GF-D8 (cell line): ENCODE results near the gene NIN.
"Not testable (repeated sequence)": the region's sequence is repeated elsewhere in the genome, so short reads cannot be mapped to it uniquely, and the experiment has no call there.

Experiments
- DNase-seq: peaks from one replicate; lab custom pipeline; 2025; lab: John Stamatoyannopoulos, UW

Gene NIN

GRCh38 chr14:50717811-50718210, 113.2 kb downstream of the NIN start:
- DNase-seq: no peak

DNA sequence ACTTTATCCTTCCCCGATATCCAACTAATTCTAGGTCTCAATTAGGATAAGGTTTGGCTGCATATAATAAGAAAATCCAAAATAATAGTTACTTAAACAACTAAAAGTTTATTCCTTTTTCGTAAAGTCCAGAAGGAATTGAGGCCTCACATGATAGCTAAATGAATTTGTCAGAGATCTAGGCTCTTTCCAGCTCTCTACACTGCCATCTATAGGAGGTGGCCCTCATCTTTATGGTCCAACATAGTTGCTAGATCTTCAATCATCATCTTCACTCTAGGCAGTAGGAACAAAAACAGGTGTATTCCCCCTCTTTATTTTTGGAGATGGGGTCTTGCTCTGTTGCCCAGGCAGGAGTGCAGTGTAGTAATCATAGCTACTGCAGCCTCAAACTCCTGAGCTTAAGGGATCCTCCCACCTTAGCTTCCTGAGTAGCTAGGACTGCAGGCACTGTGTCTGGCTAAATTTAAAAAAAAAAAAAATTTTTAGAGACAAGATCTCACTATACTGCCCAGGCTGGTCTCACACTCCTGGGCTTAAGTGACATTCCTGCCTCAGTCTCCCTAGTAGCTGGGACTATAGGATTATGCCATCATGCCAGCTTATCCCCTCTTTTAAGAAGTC, 116.4 kb downstream of the NIN start:
- no peak for DNase-seq

DNA sequence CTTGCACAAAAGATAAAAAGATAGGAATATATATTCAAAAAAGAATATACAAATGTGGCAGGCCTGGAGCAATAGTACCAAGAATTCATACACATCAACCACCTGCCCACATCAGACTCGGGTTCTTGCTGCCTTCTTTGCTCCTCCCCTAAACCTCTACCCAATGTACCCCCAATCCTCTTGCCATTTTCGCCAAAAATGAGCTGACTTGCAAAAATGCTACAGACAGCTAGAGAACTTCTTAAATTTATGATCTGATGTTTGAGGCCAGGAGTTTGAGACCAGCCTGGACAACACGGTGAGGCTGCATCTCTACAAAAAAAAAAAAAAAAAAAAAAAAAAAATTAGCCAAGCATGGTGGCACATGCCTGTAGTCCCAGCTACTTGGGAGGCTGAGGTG, 119.9 kb downstream of the NIN start:
- no peak for DNase-seq

GRCh38 chr14:50705026-50705593, 125.9 kb downstream of the NIN start:
- no peak for DNase-seq

DNA sequence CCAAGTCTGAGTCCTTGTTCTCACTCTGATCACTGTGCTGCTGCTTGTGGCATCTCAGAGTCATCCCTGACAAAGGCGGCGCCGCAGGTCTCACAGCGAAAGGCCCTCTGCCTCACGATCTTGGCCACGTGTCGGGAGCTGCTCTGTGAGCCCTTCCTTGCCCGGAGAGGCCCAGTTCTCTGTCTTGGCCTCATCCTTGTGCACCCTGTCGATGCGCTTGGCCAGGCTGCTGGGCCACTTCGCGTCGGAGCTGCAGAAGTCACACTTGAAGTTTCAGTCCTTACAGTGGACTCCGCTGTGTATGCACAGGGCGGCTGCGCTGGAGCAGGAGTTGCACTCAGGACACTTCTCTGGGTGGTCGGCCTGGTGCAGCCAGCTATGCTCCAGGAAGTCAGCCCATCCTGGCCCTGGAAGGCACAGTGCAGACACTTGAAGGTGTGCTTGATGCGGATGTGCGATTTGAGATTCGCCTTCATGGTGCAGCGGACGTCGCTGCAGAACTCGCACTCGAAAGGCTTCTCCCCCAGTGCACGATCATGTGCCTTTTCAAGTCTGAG, 126.4 kb downstream of the NIN start:
- no peak for DNase-seq

DNA sequence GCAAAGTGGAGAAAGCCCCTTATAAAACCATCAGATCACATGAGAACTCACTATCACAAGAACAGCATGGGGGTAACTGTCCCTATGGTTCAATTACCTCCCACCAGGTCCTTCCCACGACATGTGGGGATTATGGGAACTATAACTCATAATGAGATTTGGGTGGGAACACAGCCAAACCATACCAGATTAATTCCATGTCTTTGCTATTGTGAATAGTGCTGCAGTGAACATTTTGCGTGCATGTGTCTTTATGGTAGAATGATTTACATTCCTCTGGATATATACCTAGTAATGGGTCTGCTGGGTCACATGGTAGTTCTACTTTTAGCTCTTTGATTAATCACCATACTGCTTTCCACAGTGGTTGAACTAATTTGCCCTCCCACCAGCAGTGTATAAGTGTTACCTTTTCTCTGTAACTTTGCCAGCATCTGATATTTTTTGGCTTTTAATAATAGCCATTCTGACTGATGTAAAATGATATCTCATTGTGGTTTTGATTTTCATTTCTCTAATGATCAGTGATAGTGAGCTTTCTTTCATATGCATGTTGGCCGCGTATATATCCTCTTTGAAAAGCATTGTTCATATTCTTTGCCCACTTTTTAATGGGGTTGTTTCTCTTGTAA, 133.2 kb downstream of the NIN start:
- no peak for DNase-seq

GRCh38 chr14:50694260-50694659, 136.7 kb downstream of the NIN start:
- DNase-seq: not testable (repeated sequence)

- no peak for DNase-seq
Observed at GRCh38 chr14:50688875-50689274, 142.1 kb downstream of the NIN start.

GRCh38 chr14:50679674-50680073, 151.3 kb downstream of the NIN start:
- DNase-seq: no peak

DNA sequence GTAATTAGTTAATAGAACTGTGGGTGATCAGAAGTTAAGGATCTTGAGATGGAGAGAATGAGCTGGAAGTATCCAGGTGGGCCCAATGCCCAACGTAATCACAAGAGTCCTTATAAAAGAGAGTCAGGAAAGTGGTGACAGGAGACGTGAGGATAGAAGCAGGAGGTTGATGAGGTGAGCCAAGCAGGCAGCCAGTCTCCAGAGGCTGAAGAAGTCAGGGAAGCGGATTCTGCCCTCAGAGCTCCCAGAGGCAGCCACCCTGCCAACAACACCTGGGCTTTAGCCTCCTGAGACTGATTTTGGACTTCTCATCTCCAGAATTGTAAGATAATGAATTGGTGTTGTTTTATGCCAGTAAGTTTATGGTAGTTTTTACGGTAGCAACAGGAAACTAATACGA, 152.8 kb downstream of the NIN start:
- no peak for DNase-seq

GRCh38 chr14:50677527-50678063, 153.4 kb downstream of the NIN start:
- DNase-seq: peak; percentile 15

GRCh38 chr14:50676814-50677516, 154.0 kb downstream of the NIN start:
- no peak for DNase-seq

GRCh38 chr14:50675597-50675996, 155.4 kb downstream of the NIN start:
- DNase-seq: no peak

DNA sequence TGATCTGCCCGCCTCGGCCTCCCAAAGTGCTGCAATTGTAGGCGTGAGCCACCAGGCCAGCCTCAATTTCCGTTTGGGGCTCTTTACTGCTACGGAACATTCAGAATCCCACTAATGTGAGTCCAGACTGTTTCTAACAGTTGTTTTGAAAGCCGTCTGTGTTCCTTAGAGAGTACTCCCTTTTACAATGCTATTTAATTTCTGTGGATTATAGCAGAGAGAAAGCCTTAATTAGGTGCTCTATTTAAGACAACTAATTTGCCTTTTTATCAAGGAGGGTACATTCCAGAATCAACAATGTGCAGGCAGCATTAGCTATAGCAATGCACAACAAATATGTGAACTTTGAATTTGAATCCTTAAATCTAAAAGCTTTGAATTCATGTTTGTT, 160.1 kb downstream of the NIN start:
- no peak for DNase-seq

GRCh38 chr14:50670196-50670865, 160.6 kb downstream of the NIN start:
- DNase-seq: no peak
